Prostate gland (tissue), 2 donors: ENCODE results near the gene NCOA3. TPM values are rescaled to one million over a fixed set of nuclear protein-coding genes. Genes with fewer than 3 reads are reported as not detected.
A peak's percentile ranks its signal among the peaks of the same experiment; 100 is the strongest.

ENCODE experiments used
- DNase-seq: peaks from one replicate; pipeline ENCODE4 v3.0.0-alpha.2; 2019; ENCODE audit warnings: low spot score
- H3K27ac ChIP-seq, 2 donors: fragments of 200-600 bp; sonication (generic); 2 replicates each; pipeline ENCODE4 v1.5.1; 2017 to 2019
- H3K27me3 ChIP-seq: fragments of 200-600 bp; sonication (generic); replicated peaks from 2 replicates; pipeline ENCODE4 v1.5.1; 2019; ENCODE audit not compliant: insufficient read depth
- H3K36me3 ChIP-seq, 2 donors: fragments of 200-600 bp; sonication (generic); 1 replicate in 1 of 2; 2 replicates in 1 of 2; pipeline versions ENCODE4 v1.5.1 to v1.8.1; 2017 to 2019
- H3K4me1 ChIP-seq: fragments of 200-600 bp; sonication (generic); replicated peaks from 2 replicates; pipeline ENCODE4 v1.5.1; 2019
- H3K4me3 ChIP-seq, 2 donors: fragments of 200-600 bp; sonication (generic); 2 replicates each; pipeline ENCODE4 v1.5.1; 2017 to 2019
- H3K9me3 ChIP-seq: fragments of 200-600 bp; sonication (generic); 2 replicates; pipeline ENCODE4 v1.5.1; 2017
- POLR2A ChIP-seq: fragments of 450-650 bp; IDR thresholded peaks from one replicate; pipeline ENCODE4 v1.6.1; 2016; ENCODE audit warnings: antibody characterized with exemption, mild to moderate bottlenecking
- POLR2AphosphoS5 ChIP-seq: sonication (generic); formaldehyde crosslinking; IDR thresholded peaks from one replicate; pipeline ENCODE4 v1.6.1; 2017; ENCODE audit warnings: antibody characterized with exemption
- WGBS: methylation state at CpG from one replicate; pipeline ENCODE4 v1.1.5; 2018; 5-methylcytosine and 5-hydroxymethylcytosine counted together
- intact Hi-C: fragments of 100-400 bp; cut with DNase I; formaldehyde crosslinking; loops from one replicate; pipeline ENCODE4 v1.14.2; 2022
- total RNA-seq, 2 donors: library from RNA; depleted of rRNA; stranded (reverse); fragments of >200 nt; gene quantifications; one replicate each; pipeline ENCODE4 v1.1.0, GENCODE V29; 2016
- TF ChIP-seq, protein P1 (sequence below), 4 experiments: fragments of 200-600 bp in 2 of 4; fragments of 450-650 bp in 2 of 4; sonication (generic) in 2 of 4; IDR thresholded peaks; 1 replicate in 3 of 4; 2 replicates in 1 of 4; pipeline ENCODE4 v1.5.1; 2016 to 2019; ENCODE audit warnings: antibody characterized with exemption in 4 of 4, mild to moderate bottlenecking in 2 of 4, moderate library complexity in 2 of 4

The NCOA3 gene
- total RNA-seq, 2 donors from 2014 or later: 21.6 to 35.6 TPM

DNA sequence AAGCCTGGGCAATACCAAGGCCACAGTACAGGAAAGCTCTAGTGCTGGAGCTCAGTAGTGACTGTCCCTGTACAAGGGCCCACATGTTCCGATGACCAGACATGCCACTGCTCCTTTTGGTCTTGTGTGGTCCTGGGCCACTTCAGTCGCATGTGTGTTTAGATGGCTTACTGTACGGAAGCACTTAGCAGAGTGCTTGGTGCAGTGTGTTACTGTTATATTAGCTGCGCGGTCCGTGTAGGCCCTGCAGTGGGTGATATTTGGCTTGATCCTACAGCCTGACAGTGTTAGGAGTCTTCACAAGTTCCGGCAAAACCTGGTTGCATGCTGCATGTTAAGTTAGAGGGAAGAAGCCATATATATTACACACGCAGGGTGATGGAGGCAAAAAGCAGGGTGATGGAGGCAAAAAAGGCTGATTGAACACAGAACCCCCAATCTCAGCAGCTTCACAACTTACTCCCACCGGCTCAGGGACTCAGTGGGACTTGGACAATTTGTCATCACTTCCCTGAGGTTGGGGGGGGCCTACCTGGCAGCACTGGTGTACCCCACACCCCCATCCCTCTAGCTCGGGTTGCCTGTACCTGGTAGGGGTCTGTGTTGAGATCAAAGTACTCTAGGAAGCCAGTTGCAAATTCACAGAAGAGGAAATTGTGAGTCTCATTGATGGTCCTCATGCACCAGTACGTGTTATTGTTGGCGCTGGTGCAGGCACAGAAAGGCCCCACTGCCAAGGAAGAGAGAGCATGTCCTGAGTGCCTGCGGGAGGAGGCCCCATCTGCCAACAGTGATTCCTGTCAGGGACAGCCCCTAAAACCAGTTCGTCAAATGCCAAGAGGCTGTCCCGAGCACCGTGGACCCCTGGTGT is 161.0 kb downstream of the NCOA3 start:
- no peaks in the 10 kb centered on the region for H3K36me3 ChIP-seq
- no peaks in the 10 kb centered on the region for H3K4me1 ChIP-seq
- no peak overlapping the region for H3K4me3 ChIP-seq
- 71% methylated on average over 16 of the region's 16 CpGs for WGBS
- DNase-seq: no peak
- TF ChIP-seq, protein P1, sequence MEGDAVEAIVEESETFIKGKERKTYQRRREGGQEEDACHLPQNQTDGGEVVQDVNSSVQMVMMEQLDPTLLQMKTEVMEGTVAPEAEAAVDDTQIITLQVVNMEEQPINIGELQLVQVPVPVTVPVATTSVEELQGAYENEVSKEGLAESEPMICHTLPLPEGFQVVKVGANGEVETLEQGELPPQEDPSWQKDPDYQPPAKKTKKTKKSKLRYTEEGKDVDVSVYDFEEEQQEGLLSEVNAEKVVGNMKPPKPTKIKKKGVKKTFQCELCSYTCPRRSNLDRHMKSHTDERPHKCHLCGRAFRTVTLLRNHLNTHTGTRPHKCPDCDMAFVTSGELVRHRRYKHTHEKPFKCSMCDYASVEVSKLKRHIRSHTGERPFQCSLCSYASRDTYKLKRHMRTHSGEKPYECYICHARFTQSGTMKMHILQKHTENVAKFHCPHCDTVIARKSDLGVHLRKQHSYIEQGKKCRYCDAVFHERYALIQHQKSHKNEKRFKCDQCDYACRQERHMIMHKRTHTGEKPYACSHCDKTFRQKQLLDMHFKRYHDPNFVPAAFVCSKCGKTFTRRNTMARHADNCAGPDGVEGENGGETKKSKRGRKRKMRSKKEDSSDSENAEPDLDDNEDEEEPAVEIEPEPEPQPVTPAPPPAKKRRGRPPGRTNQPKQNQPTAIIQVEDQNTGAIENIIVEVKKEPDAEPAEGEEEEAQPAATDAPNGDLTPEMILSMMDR (IDR thresholded peaks at IDR 0.05): no peak
- TF ChIP-seq POLR2AphosphoS5 (no peak), POLR2A (no peak)
- intact Hi-C loops: loop anchor here (1.0 kb wide), 1 partner anchor 959 kb away; no protein-coding TSS in a partner anchor
- H3K27me3 ChIP-seq: no peaks in the 10 kb centered on the region
- no peak overlapping the region for H3K27ac ChIP-seq
- H3K9me3 ChIP-seq: no peaks in the 10 kb centered on the region

DNA sequence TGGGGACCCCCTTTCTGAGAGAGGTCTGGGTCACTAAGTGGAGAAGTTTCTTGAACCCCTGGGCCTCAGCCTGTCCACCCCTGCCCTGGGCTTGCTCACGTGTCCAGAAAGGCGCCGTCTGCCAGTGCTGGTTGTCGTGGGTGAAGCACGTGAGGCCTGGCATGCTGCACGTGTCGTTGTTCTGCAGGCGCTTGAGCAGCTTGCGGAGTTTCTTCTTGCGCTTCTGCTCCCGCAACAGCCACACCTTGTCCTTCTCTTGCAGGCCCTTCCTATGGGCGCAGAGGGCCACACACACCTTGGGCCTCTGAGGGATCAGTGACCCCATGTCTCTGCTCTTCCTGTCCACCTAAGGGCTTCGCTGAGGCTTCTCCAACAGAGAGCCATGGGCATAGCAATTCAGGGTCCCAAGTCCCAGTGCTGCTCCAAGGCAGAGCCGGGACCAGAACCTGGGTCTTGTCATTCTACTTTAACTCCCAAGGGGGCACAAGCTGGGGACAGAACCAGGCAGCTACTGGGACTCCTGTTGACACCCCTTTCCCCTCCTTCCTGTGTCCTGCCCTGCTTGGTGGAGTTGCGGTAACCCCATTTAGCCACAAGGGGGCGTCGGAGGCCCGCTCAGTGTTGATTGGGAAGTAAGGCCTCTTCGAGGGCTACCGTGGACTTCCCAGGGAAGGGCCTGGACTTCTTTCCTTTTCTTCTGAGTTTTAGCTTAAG is 161.8 kb downstream of the NCOA3 start:
- Histone ChIP-seq H3K9me3 (no peaks in the 10 kb centered on the region), H3K4me3 (no peak overlapping the region), H3K36me3 (no peaks in the 10 kb centered on the region), H3K27ac (no peak overlapping the region), H3K4me1 (no peaks in the 10 kb centered on the region), H3K27me3 (no peaks in the 10 kb centered on the region)
- TF ChIP-seq, protein P1 (IDR thresholded peaks at IDR 0.05): peak; percentile 77 to 94 (median 90)
- TF ChIP-seq POLR2A: no peak
- 54% methylated on average over 20 of the region's 20 CpGs for WGBS
- intact Hi-C loops: loop anchor here (1.0 kb wide), 1 partner anchor 958 kb away; no protein-coding TSS in a partner anchor
- DNase-seq: peak; percentile 60

- Histone ChIP-seq H3K36me3 (no peaks in the 10 kb centered on the region), H3K9me3 (no peaks in the 10 kb centered on the region), H3K4me1 (no peaks in the 10 kb centered on the region), H3K27me3 (no peaks in the 10 kb centered on the region), H3K4me3 (no peak overlapping the region), H3K27ac (no peak overlapping the region)
- intact Hi-C loops: no loop called here
- no peak for TF ChIP-seq POLR2A
- TF ChIP-seq, protein P1 (IDR thresholded peaks at IDR 0.05): no peak
- TF ChIP-seq POLR2AphosphoS5: no peak
- DNase-seq: no peak
- 89% methylated on average over 2 of the region's 2 CpGs for WGBS
Observed at GRCh38 chr20:47664068-47664437, 162.4 kb downstream of the NCOA3 start.

DNA sequence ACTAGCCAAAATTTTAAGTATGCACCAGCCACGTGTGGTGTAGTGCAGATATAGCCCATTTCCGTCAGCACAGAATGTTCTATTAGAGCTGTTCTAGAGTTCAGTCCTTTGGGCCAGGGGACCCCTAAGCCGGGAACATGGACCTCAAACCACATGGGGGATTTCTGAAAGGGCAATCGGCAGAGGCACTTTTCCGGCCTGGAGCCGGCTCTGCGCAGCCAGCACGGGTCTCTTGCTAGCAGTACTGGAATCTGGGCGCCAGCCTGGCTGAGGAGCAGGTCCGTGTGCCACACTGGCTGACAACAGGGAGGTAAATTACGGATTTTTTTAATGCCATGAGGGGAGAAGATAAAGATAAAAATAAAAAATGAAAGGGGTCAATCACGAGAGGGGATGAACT is 163.1 kb downstream of the NCOA3 start:
- H3K36me3 ChIP-seq: no peaks in the 10 kb centered on the region
- H3K27me3 ChIP-seq: no peaks in the 10 kb centered on the region
- H3K27ac ChIP-seq: no peak overlapping the region
- WGBS: 73% methylated on average over 12 of the region's 12 CpGs
- no peaks in the 10 kb centered on the region for H3K9me3 ChIP-seq
- H3K4me3 ChIP-seq: no peak overlapping the region
- no peak for DNase-seq
- H3K4me1 ChIP-seq: no peaks in the 10 kb centered on the region
- intact Hi-C loops: no loop called here
- TF ChIP-seq POLR2AphosphoS5 (no peak), POLR2A (no peak)
- TF ChIP-seq, protein P1 (IDR thresholded peaks at IDR 0.05): no peak
